Lower lobe of right lung (tissue), 2 donors: ENCODE data around the gene SLC25A42. TPM values are rescaled to one million over a fixed set of nuclear protein-coding genes. Genes with fewer than 3 reads are reported as not detected.
"Not testable (repeated sequence)": the region's sequence is repeated elsewhere in the genome, so short reads cannot be mapped to it uniquely, and the experiment has no call there.

Source experiments
- ATAC-seq, 2 donors: fragments of 200-7000 bp; cut with Tn5 transposase; one replicate each; pipeline ENCODE4 v1.9.1; 2020 to 2022; ENCODE audit warnings: mild to moderate bottlenecking in 2 of 2, moderate library complexity in 2 of 2
- DNase-seq: peaks from one replicate; pipeline ENCODE4 v3.0.0-alpha.2; 2020
- H3K27ac ChIP-seq: fragments of 200-600 bp; one replicate; pipeline ENCODE4 v1.8.0; 2022
- H3K27me3 ChIP-seq: fragments of 200-600 bp; one replicate; pipeline ENCODE4 v1.8.0; 2022; ENCODE audit warnings: low read depth
- H3K36me3 ChIP-seq: fragments of 200-600 bp; one replicate; pipeline ENCODE4 v1.8.0; 2022; ENCODE audit warnings: mild to moderate bottlenecking
- H3K4me1 ChIP-seq: fragments of 200-600 bp; one replicate; pipeline ENCODE4 v1.8.0; 2022
- H3K4me3 ChIP-seq: fragments of 200-600 bp; one replicate; pipeline ENCODE4 v1.8.0; 2022; ENCODE audit warnings: mild to moderate bottlenecking
- H3K9me3 ChIP-seq: fragments of 200-600 bp; one replicate; pipeline ENCODE4 v1.8.0; 2022
- intact Hi-C: fragments of 100-400 bp; cut with DNase I; formaldehyde crosslinking; loops from one replicate; pipeline ENCODE4 v1.11.0; 2022
- total RNA-seq: library from RNA; stranded (reverse); fragmentation: NEBNext Ultra II Directional; extraction: Animal tissue kit (Norgen Biotek cat#: 25700); gene quantifications from one replicate; pipeline ENCODE4 v1.2.1, GENCODE V29; 2021
- TF ChIP-seq, protein P1 (sequence below): fragments of 200-600 bp; IDR thresholded peaks from one replicate; pipeline ENCODE4 v1.8.0; 2022; ENCODE audit warnings: antibody characterized with exemption, mild to moderate bottlenecking
- donor health status: DM: no; HTN: yes; CAD: no; lungs with severe emphysema.

Gene SLC25A42
- total RNA-seq, 1 donor from 2014 or later, result 16.3 TPM

- H3K4me1 ChIP-seq, result no peaks in the 10 kb centered on the region
- no peaks in the 10 kb centered on the region for H3K9me3 ChIP-seq
- H3K27ac ChIP-seq, result no peak overlapping the region
- H3K4me3 ChIP-seq, result no peak overlapping the region
- intact Hi-C loops, result no loop called here
- no peaks in the 10 kb centered on the region for H3K27me3 ChIP-seq
- DNase-seq (no peak), ATAC-seq (no peak)
- peaks cover 36% of the 10 kb centered on the region for H3K36me3 ChIP-seq
- TF ChIP-seq, protein P1, sequence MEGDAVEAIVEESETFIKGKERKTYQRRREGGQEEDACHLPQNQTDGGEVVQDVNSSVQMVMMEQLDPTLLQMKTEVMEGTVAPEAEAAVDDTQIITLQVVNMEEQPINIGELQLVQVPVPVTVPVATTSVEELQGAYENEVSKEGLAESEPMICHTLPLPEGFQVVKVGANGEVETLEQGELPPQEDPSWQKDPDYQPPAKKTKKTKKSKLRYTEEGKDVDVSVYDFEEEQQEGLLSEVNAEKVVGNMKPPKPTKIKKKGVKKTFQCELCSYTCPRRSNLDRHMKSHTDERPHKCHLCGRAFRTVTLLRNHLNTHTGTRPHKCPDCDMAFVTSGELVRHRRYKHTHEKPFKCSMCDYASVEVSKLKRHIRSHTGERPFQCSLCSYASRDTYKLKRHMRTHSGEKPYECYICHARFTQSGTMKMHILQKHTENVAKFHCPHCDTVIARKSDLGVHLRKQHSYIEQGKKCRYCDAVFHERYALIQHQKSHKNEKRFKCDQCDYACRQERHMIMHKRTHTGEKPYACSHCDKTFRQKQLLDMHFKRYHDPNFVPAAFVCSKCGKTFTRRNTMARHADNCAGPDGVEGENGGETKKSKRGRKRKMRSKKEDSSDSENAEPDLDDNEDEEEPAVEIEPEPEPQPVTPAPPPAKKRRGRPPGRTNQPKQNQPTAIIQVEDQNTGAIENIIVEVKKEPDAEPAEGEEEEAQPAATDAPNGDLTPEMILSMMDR, result no peak
These were observed 31.9 kb downstream of the SLC25A42 start for GRCh38 chr19:19095691-19096090.

DNA sequence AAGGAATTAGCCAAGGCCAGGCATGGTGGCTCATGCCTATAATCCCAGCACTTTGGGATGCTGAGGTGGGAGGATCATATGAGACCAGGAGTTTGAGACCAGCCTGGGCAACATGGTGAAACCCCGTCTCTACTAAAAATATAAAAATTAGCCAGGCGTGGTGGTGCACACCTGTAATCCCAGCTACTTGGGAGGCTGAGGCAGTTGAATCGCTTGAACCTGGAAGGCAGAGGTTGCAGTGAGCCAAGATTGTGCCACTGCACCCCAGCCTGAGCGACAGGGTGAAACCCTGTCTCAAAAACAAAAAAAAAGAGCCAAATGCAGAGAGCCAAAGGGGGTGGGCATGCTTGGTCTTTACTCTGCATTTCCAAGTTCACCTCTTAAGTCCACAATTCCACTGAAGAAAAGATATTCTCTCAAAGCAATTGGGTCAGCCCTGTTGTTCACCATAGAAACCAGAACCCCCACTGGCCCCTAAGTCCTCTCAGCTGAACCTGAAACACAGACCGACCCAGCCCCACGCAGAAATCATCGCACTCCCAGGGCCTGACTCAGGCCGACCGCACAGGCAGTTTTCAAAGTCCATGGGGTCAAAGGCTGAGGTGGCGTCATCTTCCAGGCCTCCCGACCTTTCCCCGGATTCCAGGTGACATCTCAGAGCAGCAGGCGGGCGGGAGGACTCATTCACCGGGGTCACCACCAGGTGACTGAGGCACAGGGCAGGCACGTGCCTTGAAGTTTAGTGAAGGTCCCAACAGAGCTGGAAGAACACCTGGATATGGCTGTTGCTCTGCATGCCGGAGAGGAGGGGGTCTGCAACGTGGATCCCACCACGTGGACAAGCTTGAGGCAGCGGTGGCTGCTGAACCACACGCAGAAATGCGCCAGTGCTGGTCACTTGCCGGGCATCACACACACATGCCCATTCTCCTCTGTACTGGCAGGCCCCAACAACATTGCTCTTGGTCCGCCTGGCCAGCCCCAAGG lies 33.1 kb downstream of the SLC25A42 start:
- H3K4me3 ChIP-seq, result no peak overlapping the region
- ATAC-seq (no peak), DNase-seq (no peak)
- H3K4me1 ChIP-seq, result no peaks in the 10 kb centered on the region
- no peaks in the 10 kb centered on the region for H3K27me3 ChIP-seq
- H3K9me3 ChIP-seq, result no peaks in the 10 kb centered on the region
- TF ChIP-seq, protein P1, result no peak
- H3K36me3 ChIP-seq, result peaks cover 41% of the 10 kb centered on the region
- no peak overlapping the region for H3K27ac ChIP-seq
- intact Hi-C loops, result no loop called here

DNA sequence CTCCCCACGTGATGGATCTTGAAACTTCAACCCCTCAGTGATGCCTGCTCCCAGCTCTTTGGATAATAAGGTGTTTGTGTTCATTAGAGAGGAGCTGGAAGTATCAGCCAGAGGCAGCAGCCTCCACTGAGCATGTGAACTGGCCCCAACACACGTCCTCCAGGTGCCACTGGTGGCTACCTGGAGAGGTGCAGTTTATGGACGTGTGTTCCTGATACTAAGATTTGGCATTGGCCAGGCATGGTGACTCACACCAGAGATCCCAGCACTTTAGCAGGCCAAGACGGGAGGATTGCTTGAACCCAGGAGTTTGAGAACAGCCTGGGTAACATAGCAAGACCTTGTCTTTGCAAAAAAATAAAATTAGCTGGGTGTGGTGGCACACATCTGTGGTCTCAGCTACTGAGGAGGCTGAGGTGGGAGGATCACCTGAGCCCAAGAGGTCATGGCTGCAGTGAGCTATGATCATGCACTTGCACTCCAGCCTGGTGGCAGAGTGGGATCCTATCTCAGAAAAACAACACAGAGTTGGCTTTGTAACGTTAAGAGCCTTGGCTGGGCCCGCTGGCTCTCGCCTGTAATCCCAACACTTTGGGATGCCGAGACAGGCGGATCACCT lies 34.4 kb downstream of the SLC25A42 start:
- intact Hi-C loops, result no loop called here
- ATAC-seq (no peak), DNase-seq (no peak)
- Histone ChIP-seq H3K9me3 (no peaks in the 10 kb centered on the region), H3K36me3 (peaks cover 41% of the 10 kb centered on the region), H3K27ac (no peak overlapping the region), H3K4me3 (no peak overlapping the region), H3K4me1 (no peaks in the 10 kb centered on the region), H3K27me3 (no peaks in the 10 kb centered on the region)
- TF ChIP-seq, protein P1, result no peak

GRCh38 chr19:19098703-19099632 lies 35.2 kb downstream of the SLC25A42 start:
- H3K4me1 ChIP-seq, result no peaks in the 10 kb centered on the region
- H3K9me3 ChIP-seq, result no peaks in the 10 kb centered on the region
- TF ChIP-seq, protein P1, result no peak
- DNase-seq (no peak), ATAC-seq (peak; percentile 43 to 52)
- H3K27ac ChIP-seq, result no peak overlapping the region
- peaks cover 41% of the 10 kb centered on the region for H3K36me3 ChIP-seq
- no peak overlapping the region for H3K4me3 ChIP-seq
- intact Hi-C loops, result no loop called here
- no peaks in the 10 kb centered on the region for H3K27me3 ChIP-seq

DNA sequence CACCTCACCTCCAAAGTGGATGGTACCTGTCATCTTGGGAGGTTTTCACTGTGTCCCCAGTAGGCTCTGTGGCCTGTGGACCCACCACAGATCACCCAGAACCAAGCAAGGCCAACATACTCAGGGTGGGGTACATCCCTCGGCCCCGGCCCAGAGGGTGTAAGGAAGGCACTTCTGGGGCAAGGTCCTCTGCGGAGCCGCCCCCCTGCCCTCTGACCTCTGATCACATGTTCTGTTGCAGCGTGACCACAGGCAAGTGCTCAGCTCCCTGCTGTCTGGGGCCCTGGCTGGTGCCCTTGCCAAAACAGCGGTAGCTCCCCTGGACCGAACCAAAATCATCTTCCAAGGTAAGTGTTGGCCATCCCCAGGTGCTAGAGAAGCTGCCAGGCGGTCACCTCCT lies 37.7 kb downstream of the SLC25A42 start:
- H3K4me3 ChIP-seq, result no peak overlapping the region
- ATAC-seq, result no peak
- peaks cover 34% of the 10 kb centered on the region for H3K36me3 ChIP-seq
- TF ChIP-seq, protein P1, result no peak
- H3K9me3 ChIP-seq, result no peaks in the 10 kb centered on the region
- no peak for DNase-seq
- no peak overlapping the region for H3K27ac ChIP-seq
- intact Hi-C loops, result no loop called here
- H3K4me1 ChIP-seq, result no peaks in the 10 kb centered on the region
- no peaks in the 10 kb centered on the region for H3K27me3 ChIP-seq

- H3K27me3 ChIP-seq, intact Hi-C loops, H3K4me3 ChIP-seq, H3K4me1 ChIP-seq, DNase-seq, H3K27ac ChIP-seq, ATAC-seq, H3K9me3 ChIP-seq: not testable (repeated sequence)
- peaks cover 23% of the 10 kb centered on the region for H3K36me3 ChIP-seq
These were observed 38.8 kb downstream of the SLC25A42 start for GRCh38 chr19:19102566-19102965.
